ENCODE results near the gene TMEM217. TPM values are rescaled to one million over a fixed set of nuclear protein-coding genes. Genes with fewer than 3 reads are reported as not detected.

TMEM217 gene
- total RNA-seq, 1 experiment from 2014 or later, result 0.73 TPM

DNA sequence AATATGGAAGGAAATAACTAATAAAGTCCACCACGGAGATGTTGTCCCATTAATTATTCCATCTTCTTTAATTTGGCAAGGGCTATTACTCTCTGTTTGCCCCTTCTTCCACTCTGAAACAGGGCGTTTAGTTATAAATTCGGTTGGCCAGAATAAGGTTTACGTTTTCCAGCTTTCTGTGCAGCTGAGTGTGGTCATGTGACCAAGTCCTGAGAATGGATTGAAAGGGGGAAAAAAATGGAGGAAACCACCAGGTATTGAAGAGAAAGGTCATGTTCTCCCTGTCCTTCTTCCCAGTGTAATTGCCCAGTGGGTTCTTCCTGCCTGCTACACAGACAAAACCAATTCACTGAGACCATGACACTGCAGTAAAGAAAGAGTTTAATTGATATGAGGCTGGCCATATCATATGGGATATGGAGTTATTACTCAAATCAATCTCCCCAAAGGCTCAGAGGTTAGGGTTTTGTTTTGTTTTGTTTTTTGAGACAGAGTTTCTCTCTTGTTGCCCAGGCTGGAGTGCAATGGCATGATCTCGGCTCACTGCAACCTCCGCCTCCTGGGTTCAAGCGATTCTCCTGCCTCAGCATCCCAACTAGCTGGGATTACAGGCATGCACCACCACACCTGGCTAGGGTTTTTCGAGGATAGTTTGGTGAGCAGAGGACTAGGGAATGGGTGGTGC lies 14.7 kb downstream of the TMEM217 start:
- no peak overlapping the region for H3K4me3 ChIP-seq
- H3K4me1 ChIP-seq, result peaks cover 47% of the 10 kb centered on the region
- DNase-seq, result no peak
- no peaks in the 10 kb centered on the region for H3K27me3 ChIP-seq
- peak overlapping the region; percentile 74 for H3K27ac ChIP-seq
- no peaks in the 10 kb centered on the region for H3K36me3 ChIP-seq
- H3K9me3 ChIP-seq (replicated peaks), result no peaks in the 10 kb centered on the region

GRCh38 chr6:37242429-37243052 lies 15.4 kb downstream of the TMEM217 start:
- Histone ChIP-seq H3K36me3 (no peaks in the 10 kb centered on the region), H3K4me1 (peaks cover 47% of the 10 kb centered on the region), H3K27ac (peak overlapping the region; percentile 74), H3K27me3 (no peaks in the 10 kb centered on the region), H3K4me3 (no peak overlapping the region), H3K9me3 (replicated peaks) (no peaks in the 10 kb centered on the region)
- peak; percentile 55 for DNase-seq

DNA sequence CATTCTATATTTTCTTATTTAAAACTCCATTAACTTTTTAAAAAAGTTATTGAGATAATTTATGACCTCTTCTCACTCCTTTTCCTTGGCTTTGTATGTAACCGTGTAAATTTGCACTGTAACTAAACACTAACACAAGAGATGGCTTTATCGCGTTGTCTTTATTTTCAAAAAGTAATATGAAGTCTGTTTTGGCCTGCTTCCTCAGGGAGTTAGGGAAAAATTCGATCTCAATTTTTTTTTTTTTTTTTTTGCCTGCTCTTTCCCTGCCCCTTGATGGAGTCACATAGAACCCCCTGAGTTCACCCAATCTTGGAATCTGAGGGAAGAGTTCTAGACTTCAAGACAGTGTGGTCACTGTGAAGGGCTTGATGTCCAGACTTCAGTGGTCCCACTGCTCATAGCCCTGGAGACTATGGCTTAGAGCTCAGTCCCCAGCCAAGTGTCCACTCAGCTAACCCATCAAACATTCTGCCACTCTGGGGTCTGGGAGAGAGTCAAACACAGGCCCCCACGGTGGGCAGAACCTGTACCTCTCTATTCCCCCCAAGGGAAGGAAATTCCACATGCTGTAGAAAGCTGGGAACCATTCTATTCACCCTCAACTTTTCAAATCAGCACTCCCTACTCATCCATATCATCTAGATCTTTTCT lies 16.0 kb downstream of the TMEM217 start:
- no peak for DNase-seq
- Histone ChIP-seq H3K4me3 (no peak overlapping the region), H3K36me3 (no peaks in the 10 kb centered on the region), H3K27ac (peak overlapping the region; percentile 74), H3K27me3 (no peaks in the 10 kb centered on the region), H3K4me1 (peaks cover 47% of the 10 kb centered on the region), H3K9me3 (replicated peaks) (no peaks in the 10 kb centered on the region)

DNA sequence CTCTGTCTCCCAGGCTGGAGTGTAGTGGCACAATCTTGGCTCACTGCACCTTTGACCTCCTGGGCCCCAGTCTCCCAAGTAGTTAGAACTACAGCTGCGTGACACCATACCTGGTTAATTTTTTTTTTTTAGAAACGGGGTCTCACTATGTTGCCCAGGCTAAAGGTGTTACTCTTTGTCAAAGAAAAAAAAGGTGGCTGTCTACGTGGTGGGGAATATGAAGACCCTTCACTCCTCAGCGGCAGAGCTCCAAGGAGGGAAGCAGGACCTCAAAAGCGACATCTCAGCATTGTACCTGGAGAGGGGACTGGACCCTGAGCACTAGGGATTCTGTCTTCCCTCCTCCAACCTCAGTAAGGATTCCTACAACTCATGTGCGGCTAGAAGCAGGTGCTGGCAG lies 16.8 kb downstream of the TMEM217 start:
- DNase-seq, result no peak
- Histone ChIP-seq H3K27me3 (no peaks in the 10 kb centered on the region), H3K36me3 (no peaks in the 10 kb centered on the region), H3K4me3 (no peak overlapping the region), H3K4me1 (peaks cover 47% of the 10 kb centered on the region), H3K27ac (no peak overlapping the region), H3K9me3 (replicated peaks) (no peaks in the 10 kb centered on the region)

DNA sequence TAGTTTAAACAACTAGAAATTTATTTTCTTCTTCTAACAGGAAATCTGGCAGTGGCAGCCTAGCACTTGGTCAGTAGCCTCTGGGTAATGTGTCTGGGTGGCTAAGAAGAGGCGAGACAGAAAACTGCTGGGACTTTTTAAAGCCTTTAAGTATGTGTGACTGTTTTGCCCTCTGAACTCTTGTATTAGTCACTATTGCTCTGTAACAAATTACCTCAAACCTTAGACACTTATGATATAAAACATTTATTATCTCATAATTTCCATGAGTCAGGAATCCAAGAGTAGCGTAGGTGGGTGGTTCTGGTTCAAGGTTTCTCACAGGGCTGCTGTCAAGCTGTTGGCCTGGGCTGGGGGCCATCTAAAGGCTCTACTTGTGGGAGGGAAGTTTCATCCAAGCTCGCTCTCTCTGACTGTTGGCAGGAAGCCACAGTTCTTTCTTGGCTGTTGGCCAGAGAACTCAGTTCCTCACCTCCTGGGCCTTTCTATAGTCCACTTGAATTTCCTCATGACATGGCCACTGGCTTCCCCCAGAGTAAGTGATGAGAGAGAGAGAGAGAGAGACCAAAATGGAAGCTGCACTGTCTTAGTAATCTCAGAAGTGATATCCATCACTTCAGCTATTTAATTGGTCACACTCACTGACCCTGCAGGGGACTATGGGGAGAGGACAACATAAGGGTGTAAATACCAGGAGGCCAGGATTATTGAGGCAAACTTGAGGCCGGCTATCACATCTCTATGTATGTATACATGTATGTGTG lies 17.8 kb downstream of the TMEM217 start:
- Histone ChIP-seq H3K27me3 (no peaks in the 10 kb centered on the region), H3K4me3 (no peak overlapping the region), H3K4me1 (peaks cover 44% of the 10 kb centered on the region), H3K9me3 (replicated peaks) (no peaks in the 10 kb centered on the region), H3K27ac (peak overlapping the region; percentile 62), H3K36me3 (no peaks in the 10 kb centered on the region)
- DNase-seq, result peak; percentile 87 to 97

DNA sequence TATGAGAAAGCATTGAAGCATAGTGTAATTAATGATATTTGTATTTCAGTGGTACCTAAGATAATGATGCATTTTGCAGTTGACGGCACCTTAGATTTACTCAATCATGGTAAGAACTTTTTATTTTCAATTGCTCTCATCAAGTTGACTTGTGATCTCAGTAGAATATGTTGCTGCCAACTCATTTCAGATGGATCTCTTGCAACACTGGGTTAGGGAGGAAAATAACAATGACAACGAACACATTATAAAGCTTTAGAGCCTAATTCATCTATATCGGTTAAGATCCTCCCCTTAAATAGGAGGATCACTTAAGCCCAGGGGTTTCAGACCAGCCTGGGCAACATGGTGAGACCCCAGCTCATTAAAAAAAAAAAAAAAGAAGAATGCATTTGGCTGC lies 18.4 kb downstream of the TMEM217 start:
- peak overlapping the region; percentile 62 for H3K27ac ChIP-seq
- H3K9me3 ChIP-seq (replicated peaks), result no peaks in the 10 kb centered on the region
- H3K36me3 ChIP-seq, result no peaks in the 10 kb centered on the region
- no peak overlapping the region for H3K4me3 ChIP-seq
- H3K27me3 ChIP-seq, result no peaks in the 10 kb centered on the region
- peaks cover 40% of the 10 kb centered on the region for H3K4me1 ChIP-seq
- DNase-seq, result no peak

- H3K4me1 ChIP-seq, result peaks cover 28% of the 10 kb centered on the region
- DNase-seq, result no peak
Measured at GRCh38 chr6:37238381-37238780, 19.6 kb downstream of the TMEM217 start.

GRCh38 chr6:37237789-37238188 lies 20.2 kb downstream of the TMEM217 start:
- no peaks in the 10 kb centered on the region for H3K36me3 ChIP-seq
- no peaks in the 10 kb centered on the region for H3K9me3 ChIP-seq (replicated peaks)
- H3K27me3 ChIP-seq, result no peaks in the 10 kb centered on the region
- H3K4me3 ChIP-seq, result no peak overlapping the region
- peaks cover 22% of the 10 kb centered on the region for H3K4me1 ChIP-seq
- no peak overlapping the region for H3K27ac ChIP-seq
- DNase-seq, result no peak

More at GRCh38 chr6:37238381-37238780, 19.6 kb downstream of the TMEM217 start:
- Histone ChIP-seq H3K27me3 (no peaks in the 10 kb centered on the region), H3K36me3 (no peaks in the 10 kb centered on the region), H3K27ac (no peak overlapping the region), H3K9me3 (replicated peaks) (no peaks in the 10 kb centered on the region), H3K4me3 (no peak overlapping the region)

DNA sequence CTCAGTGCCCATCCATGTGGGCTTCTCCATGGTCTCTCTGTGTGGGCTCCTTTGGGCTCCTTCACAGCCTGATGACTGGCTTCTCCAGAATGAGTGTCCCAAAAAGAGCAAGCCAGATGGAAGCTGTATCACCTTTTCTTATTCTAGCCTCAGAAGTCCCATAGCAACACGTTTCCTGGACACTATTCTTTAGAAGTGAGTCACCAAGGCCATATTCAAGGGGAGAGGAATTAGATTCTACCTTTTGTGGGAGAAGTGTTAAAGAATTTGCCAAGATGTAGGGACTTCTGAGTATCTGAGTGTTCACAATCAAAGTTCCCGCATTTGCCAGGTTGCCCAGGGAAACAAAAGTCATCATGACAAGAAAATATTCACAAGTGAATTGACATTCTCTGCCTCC lies 21.0 kb downstream of the TMEM217 start:
- Histone ChIP-seq H3K36me3 (no peaks in the 10 kb centered on the region), H3K9me3 (replicated peaks) (no peaks in the 10 kb centered on the region), H3K27me3 (no peaks in the 10 kb centered on the region), H3K4me3 (no peak overlapping the region), H3K27ac (no peak overlapping the region), H3K4me1 (peaks cover 14% of the 10 kb centered on the region)
- no peak for DNase-seq

DNA sequence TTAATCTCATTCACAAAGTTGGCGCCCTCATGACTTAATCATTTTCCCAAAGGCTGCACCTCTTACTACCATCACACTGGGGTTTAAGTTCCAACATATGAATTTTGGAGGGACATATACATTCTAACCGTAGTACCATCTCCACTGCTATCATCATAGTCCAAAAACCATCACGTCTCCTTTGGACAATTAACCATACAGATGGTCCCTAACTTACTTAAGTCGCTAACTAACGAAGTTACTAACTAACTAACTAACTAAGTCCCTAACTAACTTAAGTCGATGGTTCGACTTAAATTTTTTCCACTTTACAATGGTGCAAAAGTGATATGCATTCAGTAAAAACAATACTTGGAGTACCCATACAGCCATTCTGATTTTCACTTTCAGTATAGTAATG lies 24.4 kb downstream of the TMEM217 start:
- Histone ChIP-seq H3K27ac (no peak overlapping the region), H3K4me1 (no peaks in the 10 kb centered on the region), H3K27me3 (no peaks in the 10 kb centered on the region), H3K9me3 (replicated peaks) (no peaks in the 10 kb centered on the region), H3K4me3 (no peak overlapping the region), H3K36me3 (no peaks in the 10 kb centered on the region)
- DNase-seq, result no peak

DNA sequence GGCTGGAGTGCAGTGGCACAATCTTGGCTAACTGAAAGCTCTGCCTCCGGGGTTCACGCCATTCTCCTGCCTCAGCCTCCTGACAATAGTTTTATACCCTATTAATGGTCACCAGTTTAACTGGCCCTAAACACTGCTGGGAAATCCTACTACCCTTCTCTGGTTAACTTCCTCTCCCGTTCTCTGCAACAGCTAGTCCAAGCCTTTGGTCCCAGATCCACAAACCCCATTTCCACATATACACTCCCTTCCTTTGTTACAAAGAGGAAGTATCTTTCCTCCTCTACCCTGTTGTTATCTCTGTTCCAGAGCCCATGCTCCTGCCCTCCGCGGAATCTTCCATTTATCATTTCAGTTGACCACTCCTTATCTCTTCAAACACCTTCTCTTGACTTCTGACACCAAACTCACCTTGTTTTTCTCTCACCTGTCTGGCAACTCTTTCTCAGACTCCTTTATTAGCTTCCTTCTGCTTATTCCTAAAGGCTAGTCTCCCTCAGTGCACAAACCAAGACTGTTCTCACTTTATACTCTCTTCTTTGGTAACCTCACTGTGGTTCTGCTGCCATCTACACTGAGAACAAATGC lies 25.4 kb downstream of the TMEM217 start:
- DNase-seq, result no peak
- Histone ChIP-seq H3K27me3 (no peaks in the 10 kb centered on the region), H3K36me3 (no peaks in the 10 kb centered on the region), H3K4me1 (no peaks in the 10 kb centered on the region), H3K4me3 (no peak overlapping the region), H3K9me3 (replicated peaks) (no peaks in the 10 kb centered on the region), H3K27ac (no peak overlapping the region)

DNA sequence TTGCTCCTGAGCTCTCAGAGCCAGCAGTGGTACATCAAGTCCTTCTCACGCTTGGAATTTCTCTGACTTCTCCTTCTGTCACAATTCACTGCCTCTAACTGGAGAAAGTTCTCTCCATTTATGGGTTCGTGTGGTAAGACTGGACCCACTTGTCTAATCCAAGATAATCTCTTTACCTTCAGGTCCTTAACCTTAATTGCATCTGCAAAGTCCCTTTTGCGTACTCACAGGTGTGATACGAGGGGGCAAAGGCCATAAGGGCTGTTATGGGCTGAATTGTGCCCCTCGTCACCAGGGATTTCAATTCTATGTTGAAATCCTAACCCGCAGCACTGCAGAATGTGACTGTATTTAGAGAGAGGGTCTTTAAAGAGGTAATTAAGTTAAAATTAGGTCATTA lies 27.8 kb downstream of the TMEM217 start:
- no peak for DNase-seq
- no peaks in the 10 kb centered on the region for H3K36me3 ChIP-seq
- no peaks in the 10 kb centered on the region for H3K27me3 ChIP-seq
- H3K27ac ChIP-seq, result no peak overlapping the region
- H3K4me3 ChIP-seq, result no peak overlapping the region
- no peaks in the 10 kb centered on the region for H3K4me1 ChIP-seq
- H3K9me3 ChIP-seq (replicated peaks), result no peaks in the 10 kb centered on the region

GRCh38 chr6:37225350-37226169 lies 32.4 kb downstream of the TMEM217 start:
- Histone ChIP-seq H3K4me3 (no peak overlapping the region), H3K36me3 (no peaks in the 10 kb centered on the region), H3K27me3 (no peaks in the 10 kb centered on the region), H3K4me1 (0 out of 2 replicates have a peak, but pooled peaks cover 4% of the 10 kb centered on the region), H3K27ac (no peak overlapping the region), H3K9me3 (replicated peaks) (no peaks in the 10 kb centered on the region)
- DNase-seq, result no peak

DNA sequence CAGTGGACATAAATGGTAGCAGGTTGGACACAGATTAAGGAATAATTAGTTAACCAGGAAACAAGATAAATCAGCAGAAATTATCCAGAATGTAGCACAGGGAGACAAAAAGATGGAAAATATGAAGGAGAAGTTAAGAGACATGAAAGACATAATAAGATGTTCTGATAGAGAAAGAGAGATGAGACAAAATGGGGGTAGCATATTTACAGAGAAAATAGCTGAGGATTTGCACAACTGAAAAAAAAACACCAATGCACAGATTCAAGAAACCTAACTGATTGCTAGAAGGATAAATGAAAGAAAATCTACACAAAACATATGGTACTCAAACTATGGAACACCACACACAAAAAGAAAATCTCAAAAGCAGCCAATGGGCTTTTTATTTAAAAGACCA lies 35.0 kb downstream of the TMEM217 start:
- Histone ChIP-seq H3K4me1 (0 out of 2 replicates have a peak, but pooled peaks cover 4% of the 10 kb centered on the region), H3K27me3 (no peaks in the 10 kb centered on the region), H3K36me3 (no peaks in the 10 kb centered on the region), H3K4me3 (peak overlapping the region; percentile 64), H3K9me3 (replicated peaks) (no peaks in the 10 kb centered on the region), H3K27ac (peak overlapping the region; percentile 46)
- no peak for DNase-seq
